ENCODE results near the gene CDCA4.
A peak's percentile ranks its signal among the peaks of the same experiment; 100 is the strongest.

CDCA4 gene

DNA sequence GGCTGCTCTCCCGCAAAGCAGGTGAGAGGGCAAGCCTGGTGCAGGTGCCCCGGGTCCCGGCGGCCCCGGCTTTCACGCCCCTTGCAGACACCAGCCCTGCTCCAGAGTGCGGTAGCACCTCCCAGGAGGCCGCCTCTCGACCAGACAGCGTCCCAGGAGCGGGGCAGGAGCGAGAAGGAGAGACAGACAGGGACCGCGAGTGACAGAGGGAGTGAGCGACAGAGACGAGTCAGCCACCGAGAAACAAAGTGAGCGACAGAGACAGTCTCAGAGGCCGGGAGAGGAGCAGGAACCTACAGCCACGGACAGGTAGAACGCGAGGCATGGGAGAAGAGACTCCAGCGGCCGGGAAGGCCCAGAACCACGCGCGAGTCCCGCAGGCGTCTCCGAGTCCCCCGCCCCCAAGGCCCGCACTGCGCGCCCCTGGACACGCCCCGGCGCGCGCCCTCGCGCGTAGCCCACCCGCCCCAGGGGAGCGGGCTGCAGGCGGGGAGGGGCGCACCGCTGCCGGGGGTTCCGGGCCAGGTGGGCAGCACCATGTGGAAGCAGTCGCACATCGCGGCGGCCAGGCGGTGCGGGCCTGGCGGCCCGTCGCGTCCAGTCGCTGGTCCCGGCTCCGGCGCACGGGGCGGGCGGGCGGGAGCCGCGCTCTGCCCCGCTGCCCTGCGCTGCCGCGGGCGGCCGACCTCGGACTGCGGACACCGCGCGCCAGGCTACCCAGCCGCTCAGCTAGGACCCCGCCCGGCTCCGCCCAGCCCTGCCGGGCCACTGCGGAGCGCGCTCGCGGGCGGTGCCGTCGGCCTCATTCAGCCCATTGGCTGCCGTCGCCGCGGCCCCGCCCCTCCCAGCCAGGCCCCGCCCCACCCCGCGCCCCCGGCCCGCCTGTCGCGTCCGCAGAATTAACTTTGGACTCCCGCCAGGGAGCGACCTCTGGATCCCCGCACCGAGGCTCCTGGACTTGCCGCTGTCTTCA is 42.9 kb downstream of the CDCA4 start, which contains the start of gene AHNAK2:
Gene AHNAK2 (minus strand): TSS at position 694 of the 973 bp plus-strand sequence. CDS start 137 bp downstream, at position 557.
- TF ChIP-seq TAF1 (IDR thresholded peaks at IDR 0.05; ENCODE audit: low read depth) (peak; percentile 83; the same call in 1 of the 2 replicates), NFIC (IDR thresholded peaks at IDR 0.05) (0 out of 2 replicates have a peak, but pooled peaks have one; percentile 17), CREB1 (IDR thresholded peaks at IDR 0.05; ENCODE audit: low read depth) (no peak)
- TF ChIP-seq, protein P1, sequence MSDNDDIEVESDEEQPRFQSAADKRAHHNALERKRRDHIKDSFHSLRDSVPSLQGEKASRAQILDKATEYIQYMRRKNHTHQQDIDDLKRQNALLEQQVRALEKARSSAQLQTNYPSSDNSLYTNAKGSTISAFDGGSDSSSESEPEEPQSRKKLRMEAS (IDR thresholded peaks at IDR 0.05): peak; percentile 8

DNA sequence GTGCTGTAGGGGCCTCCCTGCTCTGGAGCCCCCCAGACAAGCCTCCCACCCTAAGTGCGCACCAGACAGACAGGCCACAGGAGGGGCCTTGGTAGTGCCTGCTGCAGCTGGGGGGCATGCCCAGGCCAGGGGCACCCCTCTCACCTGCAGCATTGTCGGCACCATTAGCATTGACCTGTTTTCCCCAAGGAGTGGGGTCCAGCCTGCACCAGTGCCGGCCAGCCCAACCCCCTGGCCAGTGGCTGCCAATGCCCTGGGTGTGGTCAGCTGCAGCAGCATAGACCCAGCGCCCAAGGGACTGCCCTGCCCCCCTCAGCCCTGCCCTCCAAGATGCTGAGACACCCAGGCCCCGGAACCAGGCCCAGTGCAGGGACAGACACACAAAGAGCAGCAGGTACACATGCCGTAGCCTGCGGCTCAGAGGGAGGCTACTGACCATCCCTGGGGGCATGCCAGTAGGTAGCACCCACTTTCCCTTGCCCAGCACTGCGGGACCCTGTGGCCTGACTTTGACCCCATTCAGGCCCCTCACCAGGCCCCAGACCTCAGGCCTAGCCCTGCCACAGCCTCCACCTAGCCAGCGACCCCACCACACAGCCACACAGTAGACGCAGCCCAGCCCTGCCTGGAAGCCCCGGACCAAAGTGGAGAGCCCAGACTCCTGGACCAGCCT is 43.7 kb downstream of the CDCA4 start:
- TF ChIP-seq CEBPB (IDR thresholded peaks at IDR 0.05) (no peak), EGR1 (IDR thresholded peaks at IDR 0.05) (no peak), CREB1 (IDR thresholded peaks at IDR 0.05; ENCODE audit: low read depth) (no peak), TAF1 (IDR thresholded peaks at IDR 0.05; ENCODE audit: low read depth) (no peak), NFIC (IDR thresholded peaks at IDR 0.05) (peak; percentile 46; the same call in 1 of the 2 replicates), EP300 (IDR thresholded peaks at IDR 0.05; ENCODE audit: borderline replicate concordance) (0 out of 2 replicates have a peak, but pooled peaks have one; percentile 4)
- TF ChIP-seq, protein P1 (IDR thresholded peaks at IDR 0.05): peak; percentile 1; the same call in 1 of the 2 replicates

DNA sequence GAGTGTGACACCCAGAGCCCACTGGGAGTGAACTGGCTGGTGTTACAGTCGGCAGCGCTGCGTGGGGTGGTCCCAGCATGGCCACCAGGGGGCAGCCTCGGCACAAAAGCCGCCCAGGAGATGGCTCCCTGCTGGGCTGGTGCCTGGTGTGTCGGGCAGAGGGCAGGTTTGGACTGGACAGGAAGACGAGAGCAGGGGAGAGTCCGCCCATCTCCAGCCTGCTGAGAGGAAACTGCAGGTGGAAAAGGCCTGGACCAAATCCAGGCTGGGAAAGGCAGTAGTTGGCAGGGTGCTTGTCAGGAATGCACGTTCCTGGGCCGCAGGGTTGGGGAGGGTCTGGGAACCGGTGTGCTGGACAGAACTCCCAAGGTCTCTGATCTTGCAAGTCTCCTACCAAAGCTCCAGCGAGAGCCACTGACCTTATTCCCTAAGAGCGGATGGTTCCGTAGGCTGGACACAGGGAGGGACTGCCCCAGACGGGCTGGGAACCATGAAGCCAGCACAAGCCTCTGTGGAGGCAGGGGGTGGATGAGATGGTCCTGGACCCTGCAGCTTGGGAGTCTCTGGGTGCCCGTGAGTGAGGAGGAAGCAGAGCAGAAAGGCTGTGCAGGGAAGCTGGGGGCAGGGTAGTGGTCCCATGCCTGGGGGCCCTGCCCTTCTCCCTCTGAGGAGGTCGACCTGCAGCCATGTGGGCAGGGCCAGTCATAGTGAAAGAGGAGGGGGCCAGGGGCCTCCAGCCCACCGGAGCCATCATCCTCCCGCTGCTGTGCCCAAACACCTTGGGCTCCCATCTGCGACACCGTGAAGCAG is 44.5 kb downstream of the CDCA4 start:
- peak; percentile 93 for TF ChIP-seq TCF12 (IDR thresholded peaks at IDR 0.05; ENCODE audit: low read depth)
- TF ChIP-seq RAD21 (IDR thresholded peaks at IDR 0.05; ENCODE audit: low read depth): peak; percentile 90
- TF ChIP-seq ZBTB7A (IDR thresholded peaks at IDR 0.05; ENCODE audit: low read depth): peak; percentile 80; the same call in 1 of the 2 replicates
- TF ChIP-seq, protein P2, sequence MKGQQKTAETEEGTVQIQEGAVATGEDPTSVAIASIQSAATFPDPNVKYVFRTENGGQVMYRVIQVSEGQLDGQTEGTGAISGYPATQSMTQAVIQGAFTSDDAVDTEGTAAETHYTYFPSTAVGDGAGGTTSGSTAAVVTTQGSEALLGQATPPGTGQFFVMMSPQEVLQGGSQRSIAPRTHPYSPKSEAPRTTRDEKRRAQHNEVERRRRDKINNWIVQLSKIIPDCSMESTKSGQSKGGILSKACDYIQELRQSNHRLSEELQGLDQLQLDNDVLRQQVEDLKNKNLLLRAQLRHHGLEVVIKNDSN (IDR thresholded peaks at IDR 0.05): peak; percentile 25; the same call in 1 of the 2 replicates
- peak; percentile 67; the same call in 1 of the 2 replicates for TF ChIP-seq FOXM1 (IDR thresholded peaks at IDR 0.05; ENCODE audit: borderline replicate concordance, low read depth)
- peak; percentile 79 for TF ChIP-seq TEAD4 (IDR thresholded peaks at IDR 0.05)
- TF ChIP-seq, protein P1 (IDR thresholded peaks at IDR 0.05): peak; percentile 66
- TF ChIP-seq CEBPB (IDR thresholded peaks at IDR 0.05): 0 out of 2 replicates have a peak, but pooled peaks have one; percentile 35
- no peak for TF ChIP-seq CREB1 (IDR thresholded peaks at IDR 0.05; ENCODE audit: low read depth)
- TF ChIP-seq EGR1 (IDR thresholded peaks at IDR 0.05): 0 out of 2 replicates have a peak, but pooled peaks have one; percentile 10
- peak; percentile 84 for TF ChIP-seq EP300 (IDR thresholded peaks at IDR 0.05; ENCODE audit: borderline replicate concordance)
- TF ChIP-seq NFIC (IDR thresholded peaks at IDR 0.05): peak; percentile 93
- TF ChIP-seq, protein P3, sequence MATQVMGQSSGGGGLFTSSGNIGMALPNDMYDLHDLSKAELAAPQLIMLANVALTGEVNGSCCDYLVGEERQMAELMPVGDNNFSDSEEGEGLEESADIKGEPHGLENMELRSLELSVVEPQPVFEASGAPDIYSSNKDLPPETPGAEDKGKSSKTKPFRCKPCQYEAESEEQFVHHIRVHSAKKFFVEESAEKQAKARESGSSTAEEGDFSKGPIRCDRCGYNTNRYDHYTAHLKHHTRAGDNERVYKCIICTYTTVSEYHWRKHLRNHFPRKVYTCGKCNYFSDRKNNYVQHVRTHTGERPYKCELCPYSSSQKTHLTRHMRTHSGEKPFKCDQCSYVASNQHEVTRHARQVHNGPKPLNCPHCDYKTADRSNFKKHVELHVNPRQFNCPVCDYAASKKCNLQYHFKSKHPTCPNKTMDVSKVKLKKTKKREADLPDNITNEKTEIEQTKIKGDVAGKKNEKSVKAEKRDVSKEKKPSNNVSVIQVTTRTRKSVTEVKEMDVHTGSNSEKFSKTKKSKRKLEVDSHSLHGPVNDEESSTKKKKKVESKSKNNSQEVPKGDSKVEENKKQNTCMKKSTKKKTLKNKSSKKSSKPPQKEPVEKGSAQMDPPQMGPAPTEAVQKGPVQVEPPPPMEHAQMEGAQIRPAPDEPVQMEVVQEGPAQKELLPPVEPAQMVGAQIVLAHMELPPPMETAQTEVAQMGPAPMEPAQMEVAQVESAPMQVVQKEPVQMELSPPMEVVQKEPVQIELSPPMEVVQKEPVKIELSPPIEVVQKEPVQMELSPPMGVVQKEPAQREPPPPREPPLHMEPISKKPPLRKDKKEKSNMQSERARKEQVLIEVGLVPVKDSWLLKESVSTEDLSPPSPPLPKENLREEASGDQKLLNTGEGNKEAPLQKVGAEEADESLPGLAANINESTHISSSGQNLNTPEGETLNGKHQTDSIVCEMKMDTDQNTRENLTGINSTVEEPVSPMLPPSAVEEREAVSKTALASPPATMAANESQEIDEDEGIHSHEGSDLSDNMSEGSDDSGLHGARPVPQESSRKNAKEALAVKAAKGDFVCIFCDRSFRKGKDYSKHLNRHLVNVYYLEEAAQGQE (IDR thresholded peaks at IDR 0.05; ENCODE audit: low read depth): peak; percentile 34
- TF ChIP-seq TAF1 (IDR thresholded peaks at IDR 0.05; ENCODE audit: low read depth): no peak
- peak; percentile 55 for TF ChIP-seq YY1 (IDR thresholded peaks at IDR 0.05; ENCODE audit: low read depth)

DNA sequence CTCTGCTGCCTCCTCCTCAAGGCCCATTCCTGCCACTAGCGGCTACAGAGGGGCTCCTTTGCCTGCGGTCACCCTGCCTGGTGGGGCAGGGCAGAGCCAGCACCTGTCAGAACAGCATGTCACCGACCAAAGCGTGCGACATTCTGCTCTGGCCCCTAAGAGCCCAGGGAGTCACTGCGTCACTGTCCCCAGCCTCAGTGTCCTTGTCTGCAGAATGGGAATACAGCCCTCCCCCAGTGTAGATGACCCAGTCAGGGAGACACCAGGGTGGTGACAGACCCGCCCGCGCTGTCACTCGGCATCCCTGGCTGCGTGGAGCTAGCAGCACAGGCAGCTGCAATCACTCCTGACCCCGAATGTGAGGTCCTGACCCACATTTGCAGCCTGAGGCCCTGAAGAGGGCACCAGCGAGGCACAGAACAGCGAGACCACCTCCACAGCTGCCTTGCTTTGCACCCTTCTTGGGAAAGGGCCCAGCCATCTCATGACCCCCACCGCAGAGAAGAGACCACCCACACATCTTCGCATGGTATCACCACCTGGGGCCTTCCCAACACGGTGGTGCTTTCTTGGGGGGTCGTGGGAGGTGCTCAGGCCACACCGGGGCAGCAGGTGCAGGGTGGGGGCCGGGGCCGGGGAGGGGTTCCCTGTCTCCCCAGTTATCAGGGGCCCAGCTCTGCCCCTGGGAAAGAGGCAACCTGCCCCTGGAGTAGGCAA is 45.2 kb downstream of the CDCA4 start:
- TF ChIP-seq EP300 (IDR thresholded peaks at IDR 0.05; ENCODE audit: borderline replicate concordance) (no peak), YY1 (IDR thresholded peaks at IDR 0.05; ENCODE audit: low read depth) (no peak), TCF12 (IDR thresholded peaks at IDR 0.05; ENCODE audit: low read depth) (no peak), EGR1 (IDR thresholded peaks at IDR 0.05) (no peak), RAD21 (IDR thresholded peaks at IDR 0.05; ENCODE audit: low read depth) (peak; percentile 23; the same call in 1 of the 2 replicates), NFIC (IDR thresholded peaks at IDR 0.05) (no peak), ZBTB7A (IDR thresholded peaks at IDR 0.05; ENCODE audit: low read depth) (no peak), TEAD4 (IDR thresholded peaks at IDR 0.05) (no peak)

DNA sequence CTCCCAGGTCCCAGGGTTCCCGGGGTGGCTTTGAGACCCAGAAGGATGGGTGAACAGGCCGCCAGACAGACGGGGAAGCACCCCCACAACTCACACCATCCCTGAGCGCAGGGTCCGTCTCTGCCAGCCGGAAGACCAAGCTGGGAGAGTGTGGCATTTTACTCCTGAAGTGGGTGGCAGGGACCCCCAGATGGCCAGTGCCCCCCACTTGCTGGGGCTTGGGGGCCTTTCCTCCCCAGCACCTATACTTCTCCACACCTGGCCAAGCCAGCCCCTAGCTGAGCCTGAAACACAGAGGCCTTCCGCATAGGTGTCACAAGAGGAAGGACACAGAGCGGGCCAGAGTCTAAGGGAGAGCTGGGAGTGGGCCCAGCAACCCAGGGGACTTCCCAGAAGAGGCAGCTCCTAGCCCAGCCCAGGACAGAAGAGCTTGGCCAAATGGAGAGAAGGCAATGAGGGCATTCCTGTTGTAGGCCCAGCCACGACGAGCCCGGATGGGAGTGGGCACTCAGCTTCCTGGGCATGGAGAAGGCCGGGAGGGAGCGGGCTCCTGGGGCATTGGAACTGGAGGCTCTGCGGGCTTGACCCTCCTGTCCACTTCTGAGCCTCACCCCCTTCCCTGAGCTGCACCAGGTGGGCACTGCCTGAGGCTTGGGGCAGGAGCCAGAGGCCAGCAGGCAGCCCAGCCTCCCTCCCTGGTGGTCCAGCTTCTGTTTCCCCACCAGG is 46.1 kb downstream of the CDCA4 start:
- TF ChIP-seq RAD21 (IDR thresholded peaks at IDR 0.05; ENCODE audit: low read depth) (no peak), TEAD4 (IDR thresholded peaks at IDR 0.05) (no peak), FOXM1 (IDR thresholded peaks at IDR 0.05; ENCODE audit: borderline replicate concordance, low read depth) (no peak), CREB1 (IDR thresholded peaks at IDR 0.05; ENCODE audit: low read depth) (no peak), ZBTB7A (IDR thresholded peaks at IDR 0.05; ENCODE audit: low read depth) (no peak)
- TF ChIP-seq, protein P2 (IDR thresholded peaks at IDR 0.05): no peak
